IPS-NIHi7 (cell line): Measurements from ENCODE around the gene MGAT5B.
A peak's percentile ranks its signal among the peaks of the same experiment; 100 is the strongest.
"Not testable (repeated sequence)": the region's sequence is repeated elsewhere in the genome, so short reads cannot be mapped to it uniquely, and the experiment has no call there.

ENCODE experiments used
- DNase-seq: peaks from one replicate; pipeline ENCODE4 v3.0.0; 2012; ENCODE audit warnings: mixed read lengths; ENCODE audit errors: extremely low spot score

Gene MGAT5B

DNA sequence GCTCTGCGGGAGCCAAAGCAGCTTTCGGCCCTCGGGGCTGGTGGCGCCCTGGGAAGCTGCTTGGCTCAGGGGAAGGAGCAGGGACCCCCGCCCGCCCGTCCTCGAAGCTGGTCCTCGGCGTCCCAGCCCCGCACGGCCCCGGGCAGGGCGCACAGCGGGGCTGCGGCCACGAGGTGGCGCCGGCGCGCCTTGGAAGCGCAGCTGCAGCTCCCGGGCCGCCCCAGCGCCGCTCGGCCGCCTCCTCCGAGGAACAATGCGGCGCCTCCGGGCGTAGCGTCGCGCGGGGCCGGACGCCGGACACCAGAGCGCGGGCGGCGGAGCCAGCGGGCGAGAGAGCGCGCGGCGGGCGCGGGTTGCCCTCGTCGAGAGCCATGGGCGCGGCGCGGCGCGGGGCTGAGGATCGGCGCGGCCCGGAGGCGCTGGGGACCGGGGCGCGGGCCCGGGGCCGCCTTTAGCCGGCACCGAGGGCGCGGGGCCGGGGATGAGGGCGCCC lies at the start of gene MGAT5B:
TSS of gene MGAT5B (plus strand) at position 229 of the 493 bp plus-strand sequence. CDS start 626 bp downstream, outside the sequence.
- peak; percentile 95 for DNase-seq

DNA sequence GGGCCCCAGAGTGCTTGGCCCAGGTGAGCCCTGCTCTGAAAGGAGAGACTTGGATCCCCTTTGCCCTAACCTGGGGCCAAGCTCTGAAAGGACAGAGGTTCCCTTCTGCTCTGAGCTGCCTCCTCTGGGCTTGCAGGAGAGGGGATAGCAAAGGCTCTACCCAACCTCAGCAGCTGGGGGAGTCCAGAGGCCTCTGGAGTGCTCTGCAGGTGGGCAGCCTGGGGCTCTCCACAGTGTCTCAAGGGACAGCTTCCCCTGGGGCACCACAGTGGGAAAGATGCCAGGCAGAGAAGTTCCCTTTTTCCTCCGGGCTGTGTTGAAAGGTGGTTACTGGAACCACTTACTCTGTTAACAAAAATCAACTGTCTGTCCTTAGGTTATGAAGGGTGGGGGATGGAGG lies 48.2 kb upstream of the MGAT5B start:
- DNase-seq = no peak

- DNase-seq = no peak
These were observed 47.6 kb upstream of the MGAT5B start for GRCh38 chr17:76820561-76820960.

DNA sequence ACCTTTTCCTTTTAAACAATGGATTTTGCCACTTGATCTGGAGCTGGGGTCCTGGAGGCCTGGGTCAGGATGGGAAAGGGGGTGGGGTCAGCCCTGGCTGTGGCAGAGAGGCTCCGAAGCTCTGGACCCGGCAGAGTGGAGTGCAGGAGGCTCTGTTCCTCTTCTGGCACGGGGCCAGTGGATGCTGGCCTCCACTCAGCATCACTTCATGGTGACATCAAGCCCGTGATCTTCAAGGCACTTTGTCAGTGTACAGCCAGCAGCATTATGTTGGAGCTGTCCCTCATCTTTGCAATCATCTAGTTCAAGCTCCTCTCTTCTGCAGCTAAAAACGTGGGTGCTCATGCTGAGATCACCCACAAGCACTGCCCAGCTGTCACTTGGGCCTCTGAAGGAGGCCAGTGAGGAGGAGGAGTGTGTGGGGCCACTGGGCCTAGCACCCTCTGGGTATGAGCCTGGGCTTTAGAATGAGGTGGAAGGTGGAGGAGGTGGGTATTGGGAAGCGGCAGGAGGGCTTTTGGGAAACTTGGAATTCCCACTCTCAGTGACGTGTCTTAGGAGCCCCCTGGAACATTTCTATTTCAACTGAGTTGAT lies 45.9 kb upstream of the MGAT5B start:
- DNase-seq = peak; percentile 3

DNA sequence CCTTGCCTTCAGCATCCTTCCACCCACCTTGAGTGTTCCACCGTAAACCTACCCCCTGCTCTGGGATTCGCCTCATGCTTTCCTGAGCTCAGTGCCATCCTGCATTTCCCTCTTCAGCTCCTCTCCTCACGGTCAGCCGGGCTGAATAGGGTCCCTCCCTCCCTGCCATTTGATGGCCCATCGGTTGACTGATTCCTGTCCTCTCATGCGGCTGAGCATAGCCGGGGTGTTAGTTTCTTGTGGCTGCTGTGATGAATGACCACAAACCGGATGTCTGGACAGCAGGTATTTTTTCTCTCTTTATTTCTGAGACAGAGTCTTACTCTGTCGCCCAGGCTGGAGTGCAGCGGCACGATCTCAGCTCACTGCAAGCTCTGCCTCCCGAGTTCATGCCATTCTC lies 44.1 kb upstream of the MGAT5B start:
- DNase-seq = peak; percentile 5

- DNase-seq = peak; percentile 11
These were observed 41.7 kb upstream of the MGAT5B start for GRCh38 chr17:76826330-76827068.

GRCh38 chr17:76827736-76828135 lies 40.5 kb upstream of the MGAT5B start:
- DNase-seq = no peak

DNA sequence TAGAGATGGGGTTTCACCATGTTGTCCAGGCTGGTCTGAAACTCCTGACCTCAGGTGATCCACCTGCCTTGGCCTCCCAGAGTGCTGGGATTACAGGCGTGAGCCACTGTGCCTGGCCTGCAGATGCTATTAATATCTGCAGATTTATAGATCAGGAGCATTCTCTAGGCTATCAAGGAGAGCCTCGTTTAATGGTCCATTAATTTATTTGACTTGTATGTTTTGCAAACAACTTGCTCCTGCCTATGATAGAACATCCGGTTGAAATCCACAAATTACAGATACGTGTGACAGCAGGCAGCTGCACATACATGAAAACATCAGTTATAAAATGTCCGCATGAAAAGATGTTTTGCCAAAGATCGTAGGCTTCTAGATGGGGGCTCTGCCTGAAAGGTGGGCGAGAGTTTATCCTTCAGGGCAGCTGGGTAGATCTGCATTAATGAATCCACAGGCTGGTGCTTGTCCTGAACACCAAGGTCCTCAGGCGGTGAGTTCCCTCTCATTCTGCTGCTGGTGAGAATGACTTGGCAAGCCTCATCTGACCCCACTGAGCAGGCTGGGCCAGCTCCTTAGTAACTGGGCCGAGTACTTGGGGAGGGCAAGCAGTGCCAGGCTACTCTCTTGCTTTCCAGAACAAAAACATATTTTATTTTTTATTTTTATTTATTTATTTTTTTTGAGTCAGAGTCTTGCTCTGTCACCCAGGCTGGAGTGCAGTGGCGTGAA lies 37.1 kb upstream of the MGAT5B start:
- DNase-seq = no peak

DNA sequence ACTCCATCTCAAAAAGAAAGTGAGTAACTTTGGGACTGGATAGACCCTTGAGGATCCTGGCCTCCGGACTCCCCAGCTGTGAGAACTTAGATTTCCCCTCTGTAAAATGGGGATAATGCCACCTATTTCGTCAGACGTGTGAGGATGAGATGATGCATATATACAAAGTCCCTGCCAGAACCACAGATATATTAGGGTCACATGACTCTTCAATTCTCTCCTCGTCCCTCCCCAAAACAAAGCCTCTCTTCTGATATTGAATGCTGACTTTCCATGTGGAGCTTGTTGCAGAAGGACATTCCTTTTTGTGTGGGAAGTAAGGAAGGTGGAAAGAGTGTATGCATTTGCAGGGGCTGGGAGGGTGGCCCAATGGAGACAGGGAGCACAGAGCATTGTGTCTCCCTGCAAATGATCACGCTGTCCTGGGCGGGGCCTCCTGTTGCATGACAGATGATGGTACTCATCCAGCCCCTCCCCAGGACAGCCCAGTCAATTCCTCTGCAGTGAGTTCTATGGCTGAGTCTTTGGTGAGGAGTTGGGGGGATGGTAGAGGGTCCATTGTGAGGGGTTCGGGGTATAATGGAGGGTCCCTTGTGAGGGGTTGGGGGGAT lies 35.1 kb upstream of the MGAT5B start:
- no peak for DNase-seq

DNA sequence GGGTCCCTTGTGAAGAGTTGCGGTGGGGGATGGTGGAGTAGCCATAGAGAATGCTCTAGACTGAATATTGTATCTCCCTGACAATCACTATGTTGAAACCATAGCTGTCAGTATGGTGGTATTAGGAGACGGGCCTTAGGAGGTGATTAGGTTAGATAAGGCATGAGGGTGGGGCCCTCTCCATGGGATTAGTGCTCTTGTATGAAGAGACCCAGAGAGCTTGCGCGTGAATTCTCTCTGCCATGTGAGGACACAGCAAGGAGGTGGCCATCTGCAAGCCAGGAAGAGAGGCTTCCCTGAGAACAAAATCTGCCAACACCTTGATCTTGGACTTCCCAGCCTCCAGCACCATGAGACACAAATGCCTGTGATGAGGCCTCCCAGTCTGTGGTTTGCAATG lies 34.5 kb upstream of the MGAT5B start:
- no peak for DNase-seq

GRCh38 chr17:76834870-76835269 lies 33.3 kb upstream of the MGAT5B start:
- DNase-seq = no peak

DNA sequence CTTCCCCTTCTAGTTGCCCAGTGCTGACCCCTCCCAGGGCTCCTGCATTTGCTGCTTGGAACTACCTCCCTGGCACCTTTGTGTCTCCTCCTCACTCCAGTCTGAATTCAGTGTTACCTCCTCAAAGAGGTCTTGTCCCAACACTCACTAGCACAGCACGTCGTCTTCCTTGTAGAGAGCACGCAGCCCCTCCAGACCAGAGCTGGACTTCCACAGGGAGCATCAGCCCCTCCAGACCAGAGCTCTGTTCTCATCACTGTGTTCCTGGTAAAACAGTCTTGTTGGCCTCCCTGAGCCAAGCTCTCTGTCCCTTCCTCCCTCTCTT lies 27.8 kb upstream of the MGAT5B start:
- DNase-seq = no peak

DNA sequence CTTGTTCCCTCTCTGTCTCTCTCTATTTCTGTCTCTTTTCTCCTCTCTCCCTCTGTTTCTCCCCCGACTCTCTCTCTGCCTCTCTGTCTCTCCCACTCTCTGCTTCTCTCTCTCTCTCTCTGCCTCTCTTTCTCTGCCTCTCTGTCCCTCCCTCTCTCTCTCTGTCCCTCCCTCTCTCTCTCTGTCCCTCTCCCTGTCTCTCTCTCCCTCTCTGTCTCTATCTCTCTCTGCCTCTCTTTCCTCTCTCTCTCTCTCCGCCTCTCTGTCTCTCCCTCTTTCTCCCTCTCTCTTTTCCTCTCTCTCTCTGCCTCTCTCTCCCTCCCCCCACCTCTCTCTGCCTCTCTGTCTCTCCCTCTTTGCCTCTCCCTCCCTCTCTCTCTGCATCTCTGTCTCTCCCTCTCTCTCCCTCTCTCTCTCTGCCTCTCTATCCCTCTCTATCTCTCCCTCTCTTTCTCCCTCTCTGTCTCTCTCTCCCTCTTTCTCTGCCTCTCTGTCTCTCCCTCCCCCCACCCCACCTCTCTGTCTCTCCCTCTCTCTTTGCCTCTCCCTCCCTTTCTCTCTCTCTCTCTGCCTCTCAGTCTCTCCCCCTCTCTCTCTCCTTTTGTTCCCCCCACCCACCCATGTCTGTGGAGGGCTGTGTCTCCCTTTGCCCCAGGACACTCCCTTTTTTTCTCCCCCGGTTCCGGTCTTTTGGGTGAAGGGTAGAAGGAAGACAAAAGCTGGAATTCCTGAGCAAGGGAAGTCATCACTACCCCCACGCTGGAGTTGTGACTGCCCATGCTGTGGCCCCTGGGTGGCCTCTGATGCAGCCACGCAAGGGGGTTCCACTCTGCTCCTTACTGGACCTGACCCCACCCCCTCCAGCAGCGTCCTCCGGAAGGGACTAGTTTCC lies 27.1 kb upstream of the MGAT5B start:
- peak; percentile 40 for DNase-seq

DNA sequence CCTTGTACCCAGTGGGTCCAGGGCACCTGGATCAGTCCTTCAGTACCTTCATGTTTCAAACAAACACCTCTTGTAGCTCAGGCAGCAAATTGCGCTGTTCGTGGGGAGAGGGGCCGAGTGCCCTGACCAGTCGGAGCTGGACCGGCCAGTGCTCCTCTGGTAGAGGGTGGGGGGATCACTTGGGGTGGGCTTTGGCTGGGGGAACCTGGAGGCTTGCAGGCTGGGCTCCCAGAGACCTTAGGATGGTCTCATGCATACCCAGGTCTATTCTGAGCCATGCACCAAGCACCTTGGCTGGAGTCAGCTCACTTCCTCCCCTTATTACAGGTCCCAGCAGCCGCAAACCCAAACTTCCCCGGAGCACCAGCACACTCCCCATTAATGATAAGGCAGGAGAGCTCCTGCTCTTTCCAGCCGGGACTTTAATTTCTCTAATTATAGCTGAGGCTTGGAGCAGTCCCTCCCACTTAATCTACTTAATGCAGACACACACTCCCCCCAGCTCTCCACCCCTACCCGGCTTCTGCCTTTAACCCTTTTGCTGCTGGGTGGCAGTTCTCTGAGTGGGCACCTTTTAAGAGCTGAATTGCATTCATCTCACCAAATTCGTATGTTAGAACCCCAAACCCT lies 26.3 kb upstream of the MGAT5B start:
- peak; percentile 74 for DNase-seq

- DNase-seq = not testable (repeated sequence)
These were observed 25.1 kb upstream of the MGAT5B start for GRCh38 chr17:76843068-76843467.

DNA sequence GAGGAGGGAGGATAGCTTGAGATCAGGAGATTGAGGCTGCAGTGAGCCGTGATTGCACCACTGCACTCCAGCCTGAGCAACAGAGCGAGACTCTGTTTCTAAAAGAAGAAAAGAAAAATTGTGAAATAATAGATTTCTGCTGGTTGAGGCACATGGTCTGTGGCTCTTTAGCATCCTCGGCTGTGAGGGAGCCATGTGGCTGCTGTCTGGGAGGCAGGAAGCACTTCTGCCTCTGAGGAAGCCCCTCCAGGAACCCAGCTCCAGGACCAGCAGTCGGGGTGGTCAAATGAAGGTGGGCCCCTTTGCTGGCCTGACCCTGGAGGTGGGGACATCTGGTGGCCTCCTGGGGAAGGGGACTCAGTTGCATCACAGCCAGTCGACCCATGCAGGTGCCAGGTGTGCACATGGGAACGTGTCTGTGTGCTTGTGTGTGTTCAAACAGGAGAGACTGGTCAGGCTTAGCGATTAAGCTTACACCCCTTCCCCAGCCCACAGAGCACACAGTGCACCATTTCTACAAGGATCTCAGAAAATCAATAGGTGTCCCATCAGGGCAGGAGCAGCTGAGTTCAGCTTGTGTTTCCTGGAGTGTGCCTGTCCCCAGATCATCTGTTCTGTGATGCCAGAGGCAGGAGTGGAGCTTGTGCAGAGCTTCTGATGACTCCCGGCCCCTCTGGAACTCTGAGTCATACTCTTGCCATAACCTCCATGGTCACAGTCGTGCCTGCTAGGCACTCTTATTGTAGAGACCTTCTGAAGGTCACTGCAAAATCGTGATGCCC lies 24.3 kb upstream of the MGAT5B start:
- no peak for DNase-seq

DNA sequence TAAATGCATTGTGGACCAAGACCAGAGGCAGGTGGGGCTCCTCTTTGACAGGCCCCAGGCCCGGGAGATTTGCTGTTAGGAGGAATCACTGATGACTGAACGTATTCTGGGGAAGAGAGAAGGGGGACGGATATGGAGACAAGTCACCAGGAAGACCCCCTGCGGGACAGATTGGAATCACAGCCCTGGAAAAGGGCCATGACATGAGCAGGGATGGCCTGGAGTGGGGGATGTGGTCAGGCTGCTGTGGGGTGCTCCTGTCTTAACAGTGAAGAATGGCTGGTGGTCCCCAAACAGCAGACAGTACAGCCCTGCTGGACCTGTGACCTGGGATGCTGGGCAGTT lies 23.7 kb upstream of the MGAT5B start:
- DNase-seq = no peak

DNA sequence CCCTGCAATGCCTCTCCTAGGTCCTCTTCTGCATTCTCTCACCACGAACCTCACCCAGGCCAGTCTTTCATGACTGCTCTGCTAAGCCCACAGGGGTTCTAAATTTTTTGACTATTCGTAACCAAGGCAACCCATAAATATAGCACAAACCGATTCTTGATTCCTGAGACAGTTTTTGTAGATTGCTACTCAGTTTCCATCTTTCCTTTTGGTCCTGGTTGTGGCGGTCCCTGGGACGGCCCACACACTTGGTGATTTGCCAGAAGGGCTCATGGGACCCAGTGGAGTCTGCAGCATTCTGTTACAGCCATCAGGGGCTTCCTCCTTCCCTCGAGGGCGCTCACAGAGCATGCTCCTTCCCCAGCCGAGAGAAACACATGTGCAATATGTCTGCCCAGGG lies 23.4 kb upstream of the MGAT5B start:
- no peak for DNase-seq

GRCh38 chr17:76845541-76846017 lies 22.6 kb upstream of the MGAT5B start:
- DNase-seq = no peak

GRCh38 chr17:76847031-76847430 lies 21.2 kb upstream of the MGAT5B start:
- DNase-seq = no peak
